NCI-H2196 (cell line): ENCODE data around the gene FAT3.

Source experiments
- DNase-seq: peaks from one replicate; lab custom pipeline; 2025; ENCODE audit not compliant: unreplicated experiment; lab: John Stamatoyannopoulos, UW

Gene FAT3

GRCh38 chr11:92227230-92227814 lies 2.7 kb downstream of the FAT3 start:
- peak; percentile 8 for DNase-seq

DNA sequence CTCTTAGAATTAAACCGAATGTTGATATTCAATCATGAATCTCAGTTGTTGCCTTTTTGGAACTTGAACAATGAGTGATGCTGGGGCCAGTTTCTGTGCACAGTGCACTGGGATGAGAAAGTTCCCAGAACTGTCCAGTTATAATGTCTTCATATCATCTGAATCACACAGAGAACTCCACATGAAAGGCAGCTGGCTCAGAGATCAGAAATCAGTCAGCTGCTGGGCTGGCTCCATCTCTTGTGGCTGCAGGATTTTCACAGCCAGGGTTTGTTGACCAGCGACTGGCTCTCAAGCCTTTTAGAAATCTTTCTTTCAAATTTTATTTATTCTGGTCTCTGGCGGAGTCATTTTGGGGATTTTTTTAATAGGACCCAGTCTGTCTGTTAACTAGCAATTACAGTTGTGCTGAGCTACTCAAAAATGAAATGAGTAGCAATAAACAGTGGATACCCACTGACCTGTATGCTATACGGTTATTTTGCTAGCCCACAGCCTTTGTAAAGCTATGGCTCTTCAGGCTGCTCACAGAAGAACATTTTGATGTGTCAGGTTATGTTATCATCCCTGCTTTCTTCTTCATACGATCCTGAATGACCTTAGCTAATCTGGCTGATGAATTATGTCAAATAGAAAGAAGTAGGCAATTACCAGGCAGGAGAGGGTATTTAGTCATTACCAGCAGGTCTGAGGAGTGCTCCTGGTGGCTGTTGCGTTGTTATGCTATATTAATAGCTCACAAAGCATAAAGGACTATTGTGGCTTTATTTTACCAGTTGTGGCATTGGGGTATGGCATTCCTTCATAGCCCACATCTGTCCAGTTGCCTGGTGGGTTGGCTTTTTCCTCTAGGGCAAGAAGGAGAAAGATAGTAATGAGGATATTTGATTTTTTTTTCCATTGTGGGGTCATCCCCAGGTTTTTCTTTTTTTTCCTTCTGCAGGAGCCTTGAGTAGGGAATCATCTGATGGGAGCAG lies 3.6 kb downstream of the FAT3 start:
- DNase-seq, result no peak

- no peak for DNase-seq
These were observed 12.2 kb downstream of the FAT3 start for GRCh38 chr11:92236856-92237255.

DNA sequence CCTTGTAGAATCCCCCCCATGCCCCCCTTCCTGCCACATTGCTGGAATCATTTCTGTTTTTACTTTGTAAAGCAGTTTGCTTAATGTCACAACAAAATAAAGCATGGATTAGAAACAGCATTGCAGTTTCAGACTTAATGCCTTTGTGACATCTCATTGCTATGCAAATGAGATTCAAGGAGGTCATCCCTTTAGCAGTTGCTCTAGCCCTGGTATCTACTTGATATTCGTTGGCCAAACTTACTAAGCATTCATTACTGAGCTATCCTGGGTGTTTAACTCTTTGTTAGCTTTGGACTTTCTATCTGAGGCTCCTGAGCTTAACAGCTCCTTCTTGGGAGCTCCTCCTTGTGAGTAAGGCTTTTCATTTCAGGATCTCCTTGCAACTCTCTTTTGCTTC lies 16.3 kb downstream of the FAT3 start:
- no peak for DNase-seq

GRCh38 chr11:92245700-92246271 lies 21.2 kb downstream of the FAT3 start:
- DNase-seq, result no peak

DNA sequence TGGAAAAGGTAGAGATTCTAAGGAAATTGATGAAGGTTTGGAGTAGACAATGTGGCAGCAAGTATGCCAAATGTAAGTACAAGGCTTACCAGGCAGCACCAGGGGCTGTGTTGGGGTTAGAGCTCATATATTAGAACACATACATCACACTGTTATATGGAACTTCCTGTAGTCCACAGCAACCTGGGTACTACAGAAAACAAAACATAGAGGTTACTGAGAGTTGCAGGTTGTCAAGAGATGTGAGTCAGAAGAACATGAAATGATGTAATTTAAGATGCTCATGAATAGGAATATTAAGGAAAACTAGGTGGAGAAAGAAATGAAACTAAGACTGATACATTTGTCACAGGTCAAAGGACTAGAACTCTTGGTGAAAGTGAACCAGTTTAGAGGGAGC lies 22.0 kb downstream of the FAT3 start:
- no peak for DNase-seq

GRCh38 chr11:92249156-92249753 lies 24.6 kb downstream of the FAT3 start:
- DNase-seq, result no peak

- no peak for DNase-seq
These were observed 27.4 kb downstream of the FAT3 start for GRCh38 chr11:92251980-92252379.

DNA sequence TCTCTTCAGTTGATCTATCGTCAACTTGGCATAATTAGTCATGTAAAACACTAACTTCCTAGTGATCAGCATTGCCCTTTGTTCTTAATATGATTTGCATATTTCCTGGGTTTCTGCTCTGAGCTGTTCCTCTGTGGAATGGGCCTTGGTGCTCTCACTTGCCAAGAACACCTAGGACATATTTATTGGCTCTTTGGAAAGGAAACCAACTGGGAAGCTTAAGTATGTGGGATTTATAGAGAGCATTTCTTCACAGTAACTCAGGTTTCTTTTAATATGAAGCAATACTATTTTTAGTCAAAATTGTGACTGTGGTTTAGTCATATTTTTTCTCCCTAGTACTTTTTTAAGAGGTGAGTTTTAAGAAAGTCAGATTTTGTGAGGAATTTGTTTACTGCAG lies 28.8 kb downstream of the FAT3 start:
- DNase-seq, result no peak

- no peak for DNase-seq
These were observed 29.3 kb downstream of the FAT3 start for GRCh38 chr11:92253945-92254344.

- no peak for DNase-seq
These were observed 32.9 kb downstream of the FAT3 start for GRCh38 chr11:92257536-92257935.

- no peak for DNase-seq
These were observed 35.2 kb downstream of the FAT3 start for GRCh38 chr11:92259861-92260260.

DNA sequence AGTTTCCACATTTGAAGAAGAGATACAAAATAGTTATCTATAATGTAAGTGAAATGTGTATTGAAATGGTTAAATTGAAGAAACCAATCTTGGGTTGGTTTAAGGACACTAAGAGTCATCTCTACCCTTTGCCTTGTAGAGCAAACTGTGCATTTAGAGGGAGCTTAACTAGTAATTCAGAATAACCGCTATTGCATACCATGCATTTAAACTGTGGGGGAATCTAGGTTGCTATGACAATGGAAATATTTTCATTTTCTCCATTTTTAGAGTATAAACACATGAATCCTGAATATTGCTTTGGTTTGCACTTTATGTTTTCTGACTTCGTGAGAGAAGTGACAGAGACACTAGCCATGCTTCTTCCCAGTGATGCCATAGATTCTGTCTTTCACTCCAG lies 39.7 kb downstream of the FAT3 start:
- no peak for DNase-seq

DNA sequence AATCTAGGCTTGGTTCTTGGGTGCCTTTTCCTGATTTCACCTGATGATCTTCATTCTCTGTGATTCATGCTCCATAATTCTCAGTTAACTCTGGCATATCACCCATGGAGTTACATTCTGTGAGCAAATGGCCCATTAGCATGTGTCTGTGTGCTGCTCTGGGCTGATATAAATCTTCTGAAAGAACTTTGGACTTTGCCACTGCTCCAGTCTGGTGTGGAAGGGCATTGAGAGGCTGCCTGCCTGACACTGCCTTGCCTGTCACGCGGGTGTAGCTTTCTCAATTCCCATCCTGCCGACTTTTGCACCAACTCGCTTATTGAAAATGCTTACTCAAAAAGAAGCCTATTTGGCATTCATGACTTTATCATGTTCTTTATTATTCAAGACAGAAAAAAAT lies 42.2 kb downstream of the FAT3 start:
- DNase-seq, result no peak

DNA sequence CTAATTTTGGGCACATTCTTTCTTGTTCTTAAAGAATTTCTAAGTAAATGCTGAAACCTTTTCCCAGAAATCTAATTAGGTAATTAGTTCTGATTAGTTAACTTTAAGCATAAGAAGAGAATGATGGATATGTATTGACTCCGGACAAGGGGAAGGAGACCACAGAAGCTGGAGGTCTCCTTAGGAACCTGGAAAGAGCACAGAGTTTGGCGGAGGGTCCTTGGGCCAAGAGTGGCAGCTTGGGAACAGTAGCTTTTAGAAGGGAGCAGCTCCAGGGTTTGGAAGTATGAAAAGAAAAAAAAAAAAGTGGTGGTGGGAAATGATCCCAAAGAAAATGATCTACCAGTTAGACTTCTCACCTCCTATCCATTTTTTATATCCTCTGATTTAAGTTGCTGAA lies 42.7 kb downstream of the FAT3 start:
- no peak for DNase-seq

DNA sequence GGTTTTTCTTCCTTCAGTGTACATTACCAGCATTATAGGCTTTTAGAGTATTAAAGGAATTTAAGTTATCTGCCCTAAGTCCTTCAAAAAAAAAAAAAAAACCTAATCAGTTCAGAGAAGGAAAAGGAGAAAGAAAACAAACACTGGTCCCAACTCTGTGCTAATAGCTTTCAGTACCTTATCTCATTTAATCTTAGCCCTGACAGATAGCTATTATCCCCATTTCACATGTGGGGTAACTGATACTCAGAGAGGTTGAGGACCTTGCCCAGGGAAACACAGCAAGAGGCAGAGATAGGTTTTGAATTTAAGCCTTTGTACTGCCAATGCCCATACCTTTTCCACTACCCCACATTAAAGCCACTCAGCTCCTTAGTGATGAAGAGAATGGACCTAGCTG lies 43.4 kb downstream of the FAT3 start:
- DNase-seq, result no peak

DNA sequence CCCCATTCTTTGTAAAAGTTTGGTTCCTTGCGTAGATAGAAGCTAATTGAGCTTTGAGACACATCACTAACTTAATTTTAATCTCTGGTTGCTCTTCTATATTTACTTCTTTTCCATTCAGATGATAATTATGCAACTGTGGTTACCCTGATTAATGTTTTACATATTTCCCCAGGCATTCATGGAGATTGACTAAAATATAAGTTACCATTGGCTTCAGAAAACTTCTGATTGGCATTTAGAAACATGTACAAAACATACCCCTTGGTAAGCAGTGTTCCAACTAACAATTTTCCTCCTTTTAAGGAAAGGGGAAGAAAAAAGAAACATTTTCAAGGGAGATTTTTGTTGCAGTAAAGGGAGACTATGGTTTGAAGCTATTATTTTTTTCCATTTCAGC lies 43.9 kb downstream of the FAT3 start:
- DNase-seq, result no peak

DNA sequence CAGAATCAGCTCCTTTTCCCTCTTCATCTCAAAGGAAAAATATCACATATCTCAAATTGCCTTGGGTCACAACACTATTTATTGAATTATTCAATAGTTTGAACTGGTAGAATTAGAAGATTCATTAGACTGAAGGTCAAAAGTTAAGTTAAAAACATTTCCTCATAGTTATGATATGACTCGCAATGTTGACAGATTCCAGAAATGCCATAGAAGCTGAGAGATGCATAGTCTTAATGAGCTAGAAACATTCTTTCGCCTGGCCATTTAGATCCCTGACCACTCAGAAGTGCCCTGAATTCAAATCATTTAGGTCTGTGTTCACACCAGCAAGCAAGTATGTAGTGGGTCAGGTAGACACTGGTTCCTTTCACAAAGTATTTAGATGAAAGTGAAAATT lies 44.4 kb downstream of the FAT3 start:
- no peak for DNase-seq

GRCh38 chr11:92269841-92270240 lies 45.2 kb downstream of the FAT3 start:
- no peak for DNase-seq

DNA sequence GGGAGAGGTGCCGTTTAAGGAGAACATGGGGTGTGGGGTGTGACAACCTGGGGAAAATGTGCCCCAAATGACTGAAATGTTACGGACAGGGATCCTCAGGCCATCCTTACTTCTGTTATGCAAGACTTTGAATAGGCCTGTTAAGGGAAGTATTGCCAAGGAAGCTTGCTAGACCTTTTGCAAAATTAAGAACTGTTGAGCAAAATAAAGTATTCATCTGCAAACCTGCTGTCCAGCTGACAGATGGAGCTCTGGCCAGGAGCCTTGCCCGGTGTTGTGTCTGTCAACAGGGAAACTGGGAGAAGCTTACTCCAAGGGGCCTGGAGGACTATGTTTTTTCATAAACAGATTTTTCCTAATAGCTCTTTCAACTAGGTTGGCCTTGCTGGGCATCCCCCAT lies 48.0 kb downstream of the FAT3 start:
- no peak for DNase-seq
